KMS-11 (cell line): ENCODE data around the gene AP5S1.

Experiments used
- H2AFZ ChIP-seq: fragments of 200-600 bp; sonication (generic); 2 replicates; pipeline ENCODE4 v1.6.1; 2016; ENCODE audit warnings: antibody characterized with exemption, mixed run types, low read depth
- H3K27ac ChIP-seq: fragments of 200-600 bp; sonication (generic); 2 replicates; pipeline ENCODE4 v1.6.1; 2016; ENCODE audit warnings: mild to moderate bottlenecking, mixed run types
- H3K27me3 ChIP-seq: fragments of 200-600 bp; sonication (generic); 2 replicates; pipeline ENCODE4 v1.6.1; 2017; ENCODE audit warnings: mild to moderate bottlenecking, low read depth, mixed run types, moderate library complexity; ENCODE audit not compliant: insufficient read depth
- H3K36me3 ChIP-seq: fragments of 200-600 bp; sonication (generic); 2 replicates; pipeline ENCODE4 v1.6.1; 2017; ENCODE audit warnings: mild to moderate bottlenecking, mixed run types; ENCODE audit not compliant: insufficient read depth
- H3K4me1 ChIP-seq: fragments of 200-600 bp; sonication (generic); 2 replicates; pipeline ENCODE4 v1.6.1; 2016; ENCODE audit warnings: mild to moderate bottlenecking, low read depth, mixed run types; ENCODE audit not compliant: poor library complexity, severe bottlenecking
- H3K4me2 ChIP-seq: fragments of 200-600 bp; sonication (generic); 2 replicates; pipeline ENCODE4 v1.7.0; 2016; ENCODE audit warnings: mild to moderate bottlenecking, mixed run types
- H3K4me3 ChIP-seq: fragments of 200-600 bp; sonication (generic); IDR thresholded peaks from 2 replicates; pipeline ENCODE4 v1.6.1; 2017; ENCODE audit warnings: low read depth, low read length, mixed read lengths; ENCODE audit not compliant: insufficient read depth
- H3K79me2 ChIP-seq: fragments of 200-600 bp; sonication (generic); 2 replicates; pipeline ENCODE4 v1.6.1; 2016; ENCODE audit warnings: low read depth, mixed run types; ENCODE audit not compliant: insufficient read depth
- H3K9ac ChIP-seq: fragments of 200-600 bp; sonication (generic); 2 replicates; pipeline ENCODE4 v1.6.1; 2016; ENCODE audit warnings: mild to moderate bottlenecking, mixed run types
- H4K20me1 ChIP-seq: fragments of 200-600 bp; sonication (generic); 2 replicates; pipeline ENCODE4 v1.6.1; 2016; ENCODE audit warnings: mild to moderate bottlenecking, mixed run types; ENCODE audit not compliant: insufficient read depth
- CTCF ChIP-seq: fragments of 200-600 bp; sonication (generic); conservative IDR thresholded peaks from 2 replicates; pipeline ENCODE4 v1.6.1; 2017; ENCODE audit warnings: low read depth, mild to moderate bottlenecking, antibody characterized with exemption, low read length, moderate library complexity, mixed read lengths

The AP5S1 gene

GRCh38 chr20:3812259-3812681 lies 8.1 kb upstream of the AP5S1 start:
- Histone ChIP-seq H3K27me3 (no peaks in the 10 kb centered on the region), H3K27ac (peak overlapping the region; percentile 76), H3K9ac (peak overlapping the region; percentile 49; the same call in 1 of the 2 replicates), H3K4me3 (no peak overlapping the region), H3K4me1 (peaks cover 6% of the 10 kb centered on the region), H3K79me2 (no peaks in the 10 kb centered on the region), H4K20me1 (no peaks in the 10 kb centered on the region), H2AFZ (peak overlapping the region; percentile 44; the same call in 1 of the 2 replicates), H3K36me3 (no peaks in the 10 kb centered on the region), H3K4me2 (no peak overlapping the region)
- no peak for TF ChIP-seq CTCF

DNA sequence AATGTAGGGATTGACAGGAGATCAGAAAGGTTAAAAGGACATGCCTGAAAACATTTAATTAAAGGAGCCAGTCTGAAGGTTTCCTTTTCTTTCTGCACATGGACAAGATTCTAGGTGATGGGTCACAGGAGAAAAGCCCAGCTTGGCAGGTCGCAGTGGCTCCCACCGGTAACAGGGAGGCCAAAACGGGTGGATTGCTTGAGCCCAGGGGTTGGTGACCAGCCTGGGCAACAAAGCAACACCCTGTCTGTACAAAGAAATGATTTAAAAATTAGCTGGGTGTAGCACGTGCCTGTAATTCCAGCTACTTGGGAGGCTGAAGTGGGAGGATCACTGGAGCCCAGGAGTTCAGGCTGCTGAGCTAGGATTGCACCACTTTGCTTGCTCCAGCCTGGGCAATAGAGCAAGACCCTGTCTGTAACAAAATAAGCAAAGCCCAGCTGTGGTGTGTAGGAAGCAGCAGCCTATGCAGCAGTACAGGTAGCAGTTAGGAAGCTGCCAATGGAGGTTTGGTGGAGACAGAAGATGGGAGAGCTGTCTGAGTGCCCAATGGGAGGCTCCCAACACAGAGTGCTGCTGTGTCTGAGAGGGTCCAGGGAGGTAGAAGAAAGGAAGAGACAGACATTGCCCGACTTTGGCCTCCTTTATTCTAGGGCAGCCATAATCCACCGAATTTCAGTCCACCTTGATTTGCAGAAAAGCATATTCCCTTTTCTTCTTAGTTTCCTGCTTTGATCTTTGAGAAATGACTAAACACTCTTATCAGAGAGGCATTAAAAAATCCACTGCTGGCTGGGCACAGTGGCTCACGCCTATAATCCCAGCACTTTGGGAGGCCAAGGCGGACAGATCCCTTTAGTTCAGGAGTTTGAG lies 7.1 kb upstream of the AP5S1 start:
- Histone ChIP-seq H3K4me2 (no peak overlapping the region), H4K20me1 (no peaks in the 10 kb centered on the region), H2AFZ (no peak overlapping the region), H3K4me1 (peaks cover 8% of the 10 kb centered on the region), H3K36me3 (no peaks in the 10 kb centered on the region), H3K79me2 (no peaks in the 10 kb centered on the region), H3K4me3 (no peak overlapping the region), H3K27ac (no peak overlapping the region), H3K9ac (no peak overlapping the region), H3K27me3 (no peaks in the 10 kb centered on the region)
- TF ChIP-seq CTCF = no peak

- Histone ChIP-seq H3K79me2 (no peaks in the 10 kb centered on the region), H2AFZ (no peak overlapping the region), H3K9ac (no peak overlapping the region), H3K27ac (no peak overlapping the region), H3K4me1 (peaks cover 12% of the 10 kb centered on the region), H3K27me3 (no peaks in the 10 kb centered on the region), H3K4me2 (no peak overlapping the region), H4K20me1 (no peaks in the 10 kb centered on the region), H3K36me3 (no peaks in the 10 kb centered on the region), H3K4me3 (no peak overlapping the region)
- TF ChIP-seq CTCF = no peak
Measured at GRCh38 chr20:3813848-3814581, 6.3 kb upstream of the AP5S1 start.

GRCh38 chr20:3814928-3815495 lies 5.3 kb upstream of the AP5S1 start:
- H3K4me1 ChIP-seq = peaks cover 12% of the 10 kb centered on the region
- no peak overlapping the region for H3K4me2 ChIP-seq
- no peak overlapping the region for H3K9ac ChIP-seq
- no peak overlapping the region for H3K4me3 ChIP-seq
- H3K79me2 ChIP-seq = no peaks in the 10 kb centered on the region
- TF ChIP-seq CTCF = no peak
- no peaks in the 10 kb centered on the region for H3K36me3 ChIP-seq
- H3K27ac ChIP-seq = no peak overlapping the region
- H2AFZ ChIP-seq = no peak overlapping the region
- H3K27me3 ChIP-seq = no peaks in the 10 kb centered on the region
- no peaks in the 10 kb centered on the region for H4K20me1 ChIP-seq
